Caki2 (cell line): ENCODE data around the gene MAN1B1. TPM values are rescaled to one million over a fixed set of nuclear protein-coding genes. Genes with fewer than 3 reads are reported as not detected.
"Not testable (repeated sequence)": the region's sequence is repeated elsewhere in the genome, so short reads cannot be mapped to it uniquely, and the experiment has no call there.

Experiments
- DNase-seq: peaks from one replicate; pipeline ENCODE4 v3.0.0-alpha.2; 2015; ENCODE audit warnings: low read depth
- in situ Hi-C: cut with HindIII; loops from 2 replicates; pipeline ENCODE4 v1.10.0; 2016; ENCODE audit warnings: low sequenced_read_pairs, low pct_unique_long_range_greater_than_20kb, mixed read lengths
- total RNA-seq: library from RNA; depleted of rRNA; stranded (reverse); fragments of >200 nt; shearing (Covaris generic); gene quantifications from 2 replicates; pipeline ENCODE4 v1.2.3, GENCODE V29; 2014; ENCODE audit warnings: low replicate concordance

MAN1B1 gene
- total RNA-seq, 1 experiment from 2014 or later = 79.4 TPM

DNA sequence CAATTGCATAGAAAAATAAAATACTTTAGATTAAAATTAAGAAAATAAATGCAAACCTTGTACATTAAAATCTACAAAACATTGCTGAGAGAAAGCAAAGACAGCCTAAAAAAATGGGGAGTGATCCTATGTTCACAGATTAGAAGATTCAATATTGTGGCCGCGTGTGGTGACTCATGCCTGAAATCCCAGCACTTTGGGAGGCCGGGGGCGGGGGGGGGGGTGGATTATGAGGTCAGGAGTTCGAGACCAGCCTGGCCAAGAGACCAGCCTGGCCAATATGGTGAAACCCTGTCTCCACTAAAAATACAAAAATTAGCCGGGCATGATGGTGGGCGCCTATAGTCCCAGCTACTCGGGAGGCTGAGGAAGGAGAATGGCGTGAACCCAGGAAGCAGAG lies 48.4 kb downstream of the MAN1B1 start:
- in situ Hi-C loops, DNase-seq: not testable (repeated sequence)

DNA sequence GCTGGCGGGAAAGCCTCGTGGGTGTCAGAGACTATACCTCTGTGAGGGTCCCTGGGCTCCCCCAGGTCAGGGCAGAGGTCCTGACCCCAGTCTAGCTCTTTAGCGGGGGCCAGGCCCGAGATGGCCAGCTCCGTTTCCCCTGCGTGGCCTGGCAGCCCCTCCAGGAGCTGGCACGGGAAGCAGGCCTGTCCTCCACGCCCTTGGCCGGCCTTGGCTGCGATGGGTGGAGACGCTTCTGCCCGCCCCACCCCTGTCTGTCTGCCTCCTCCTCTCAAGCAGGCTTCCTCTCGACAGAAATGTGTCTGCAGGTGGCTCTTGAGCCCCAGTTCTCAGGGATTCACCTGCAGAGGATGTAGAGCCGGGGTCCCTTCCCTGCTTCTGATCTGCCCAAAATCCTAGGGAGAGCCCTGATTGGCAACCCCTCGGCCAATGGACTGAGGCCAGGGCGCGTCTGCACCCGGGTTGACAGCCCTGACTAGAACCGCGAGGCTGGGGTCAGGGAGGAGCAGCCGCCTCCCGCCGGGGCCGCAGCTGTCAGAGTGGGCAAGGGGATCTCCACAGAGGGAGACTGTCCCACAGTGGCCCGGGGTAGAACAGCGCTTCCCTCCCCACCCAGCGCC lies 49.6 kb downstream of the MAN1B1 start:
- in situ Hi-C loops = no loop called here
- DNase-seq = no peak

DNA sequence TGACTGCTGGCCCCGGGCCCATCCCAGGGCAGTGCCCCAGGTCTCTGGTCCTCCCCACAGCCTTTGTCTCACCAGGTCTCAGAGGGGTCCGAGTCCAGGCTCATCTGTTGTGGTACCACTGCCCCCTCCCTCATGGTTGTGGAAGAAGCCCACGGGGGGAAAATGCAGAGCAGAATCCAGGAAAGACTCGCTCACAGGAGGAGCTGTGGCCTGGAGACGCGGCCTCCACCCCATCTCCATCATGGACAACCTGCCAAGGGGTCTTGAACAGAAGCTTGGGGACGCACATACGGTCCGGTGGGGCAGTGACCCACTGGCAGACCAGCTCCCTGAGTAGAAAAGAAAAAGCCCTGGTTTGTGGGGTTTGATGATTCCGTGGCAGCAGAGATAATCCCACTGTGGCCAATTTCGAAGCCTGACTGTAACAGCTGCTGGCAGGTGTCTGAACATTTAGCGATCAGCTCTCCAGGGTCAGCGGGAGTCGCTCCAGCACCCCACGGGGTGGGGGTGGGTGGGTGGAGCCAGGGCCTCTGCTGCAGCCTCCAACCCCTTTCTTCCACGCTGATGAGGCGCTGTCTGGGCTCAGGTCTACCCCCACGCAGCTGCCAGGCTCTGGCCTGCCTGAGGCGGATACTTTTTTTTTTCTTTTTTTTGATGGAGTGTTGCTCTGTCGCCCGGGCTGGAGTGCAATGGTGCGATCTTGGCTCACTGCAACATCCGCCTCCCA lies 50.3 kb downstream of the MAN1B1 start:
- no peak for DNase-seq
- in situ Hi-C loops = no loop called here

- DNase-seq = no peak
- in situ Hi-C loops = no loop called here
These were observed 51.4 kb downstream of the MAN1B1 start for GRCh38 chr9:137138058-137138721.

DNA sequence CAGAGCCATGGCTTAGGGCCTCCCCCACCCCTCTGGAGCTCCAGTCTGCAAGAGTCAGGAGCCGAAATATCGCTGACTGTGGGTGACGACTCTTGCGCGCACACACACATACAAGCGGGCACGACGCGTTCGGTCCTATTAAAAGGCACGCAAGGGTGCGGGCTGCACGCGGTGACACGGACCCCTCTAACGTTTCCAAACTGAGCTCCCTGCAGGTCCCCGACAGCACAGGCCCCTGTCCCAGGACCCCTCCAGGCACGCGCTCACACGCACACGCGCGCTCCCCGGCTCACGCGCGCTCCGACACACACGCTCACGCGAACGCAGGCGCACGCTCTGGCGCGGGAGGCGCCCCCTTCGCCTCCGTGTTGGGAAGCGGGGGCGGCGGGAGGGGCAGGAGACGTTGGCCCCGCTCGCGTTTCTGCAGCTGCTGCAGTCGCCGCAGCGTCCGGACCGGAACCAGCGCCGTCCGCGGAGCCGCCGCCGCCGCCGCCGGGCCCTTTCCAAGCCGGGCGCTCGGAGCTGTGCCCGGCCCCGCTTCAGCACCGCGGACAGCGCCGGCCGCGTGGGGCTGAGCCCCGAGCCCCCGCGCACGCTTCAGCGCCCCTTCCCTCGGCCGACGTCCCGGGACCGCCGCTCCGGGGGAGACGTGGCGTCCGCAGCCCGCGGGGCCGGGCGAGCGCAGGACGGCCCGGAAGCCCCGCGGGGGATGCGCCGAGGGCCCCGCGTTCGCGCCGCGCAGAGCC lies 52.1 kb downstream of the MAN1B1 start, which contains the start of gene GRIN1:
TSS of gene GRIN1 (plus strand) at position 433 of the 746 bp plus-strand sequence. CDS start 333 bp downstream, outside the sequence.
- no peak for DNase-seq
- in situ Hi-C loops = no loop called here

DNA sequence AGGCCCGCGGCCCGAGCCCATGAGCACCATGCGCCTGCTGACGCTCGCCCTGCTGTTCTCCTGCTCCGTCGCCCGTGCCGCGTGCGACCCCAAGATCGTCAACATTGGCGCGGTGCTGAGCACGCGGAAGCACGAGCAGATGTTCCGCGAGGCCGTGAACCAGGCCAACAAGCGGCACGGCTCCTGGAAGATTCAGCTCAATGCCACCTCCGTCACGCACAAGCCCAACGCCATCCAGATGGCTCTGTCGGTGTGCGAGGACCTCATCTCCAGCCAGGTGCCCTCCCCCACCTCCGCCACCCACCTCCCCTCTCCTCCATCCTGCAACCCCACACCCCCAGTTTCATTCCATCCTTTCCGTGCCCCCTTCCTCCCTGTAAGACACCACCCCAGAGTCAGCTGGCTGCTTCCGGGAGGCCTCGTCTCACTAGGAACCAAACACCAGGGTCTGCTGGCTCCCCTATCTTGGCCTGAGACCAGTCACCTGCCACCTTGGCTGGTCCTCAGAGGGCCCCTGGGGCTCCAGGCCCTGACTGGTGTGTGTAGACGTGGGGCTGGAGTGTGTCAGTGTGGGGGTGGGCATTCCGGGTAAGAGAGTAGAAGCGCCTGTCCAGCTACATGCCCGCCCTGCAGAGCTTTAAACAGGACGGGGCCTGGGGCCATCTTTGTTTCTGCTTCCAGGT lies 52.8 kb downstream of the MAN1B1 start:
- in situ Hi-C loops = no loop called here

GRCh38 chr9:137140151-137141012 lies 53.6 kb downstream of the MAN1B1 start:
- in situ Hi-C loops = no loop called here
- no peak for DNase-seq

More for the DNA sequence above, 52.8 kb downstream of the MAN1B1 start:
- DNase-seq = no peak

DNA sequence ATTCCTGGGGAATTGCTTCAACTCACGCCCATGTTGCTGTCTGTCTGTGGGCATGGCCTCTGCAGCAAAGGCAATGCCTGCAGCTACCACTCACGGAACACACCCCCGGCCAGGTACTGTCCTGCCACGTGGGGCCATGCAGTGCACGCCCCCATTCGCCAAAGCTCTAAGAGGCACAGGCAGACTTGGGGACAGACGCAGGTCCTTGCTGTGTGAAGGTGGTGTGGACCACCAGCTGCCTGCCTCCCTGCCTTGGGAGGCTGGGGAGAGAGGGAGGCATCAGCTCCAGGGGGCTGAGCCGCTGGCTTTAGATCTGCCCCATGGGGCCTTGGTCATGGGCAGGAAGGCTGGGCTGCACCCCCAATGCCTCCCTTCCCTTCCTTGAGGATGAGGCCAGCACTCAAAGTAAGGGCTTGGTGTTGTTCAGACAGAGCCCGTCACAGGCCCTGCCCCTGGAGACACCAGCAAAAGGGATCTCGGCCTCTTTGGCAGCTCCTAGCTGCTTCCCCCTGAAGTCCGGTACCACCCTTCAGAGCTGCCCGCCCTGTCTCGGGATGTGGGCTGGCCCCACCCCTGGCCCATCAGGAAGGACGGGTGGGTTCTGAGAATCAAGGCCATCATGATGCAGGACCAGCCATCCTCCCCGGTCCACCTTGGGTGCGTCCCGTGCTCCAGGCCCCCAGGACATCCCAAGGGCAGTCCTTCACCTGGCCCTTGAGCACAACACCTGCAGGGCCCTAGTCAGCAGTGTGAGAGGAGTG lies 54.4 kb downstream of the MAN1B1 start:
- DNase-seq = no peak
- in situ Hi-C loops = no loop called here

- DNase-seq = no peak
- in situ Hi-C loops = no loop called here
These were observed 55.5 kb downstream of the MAN1B1 start for GRCh38 chr9:137141976-137142936.

- in situ Hi-C loops = no loop called here
These were observed 56.7 kb downstream of the MAN1B1 start for GRCh38 chr9:137143459-137143858.

DNA sequence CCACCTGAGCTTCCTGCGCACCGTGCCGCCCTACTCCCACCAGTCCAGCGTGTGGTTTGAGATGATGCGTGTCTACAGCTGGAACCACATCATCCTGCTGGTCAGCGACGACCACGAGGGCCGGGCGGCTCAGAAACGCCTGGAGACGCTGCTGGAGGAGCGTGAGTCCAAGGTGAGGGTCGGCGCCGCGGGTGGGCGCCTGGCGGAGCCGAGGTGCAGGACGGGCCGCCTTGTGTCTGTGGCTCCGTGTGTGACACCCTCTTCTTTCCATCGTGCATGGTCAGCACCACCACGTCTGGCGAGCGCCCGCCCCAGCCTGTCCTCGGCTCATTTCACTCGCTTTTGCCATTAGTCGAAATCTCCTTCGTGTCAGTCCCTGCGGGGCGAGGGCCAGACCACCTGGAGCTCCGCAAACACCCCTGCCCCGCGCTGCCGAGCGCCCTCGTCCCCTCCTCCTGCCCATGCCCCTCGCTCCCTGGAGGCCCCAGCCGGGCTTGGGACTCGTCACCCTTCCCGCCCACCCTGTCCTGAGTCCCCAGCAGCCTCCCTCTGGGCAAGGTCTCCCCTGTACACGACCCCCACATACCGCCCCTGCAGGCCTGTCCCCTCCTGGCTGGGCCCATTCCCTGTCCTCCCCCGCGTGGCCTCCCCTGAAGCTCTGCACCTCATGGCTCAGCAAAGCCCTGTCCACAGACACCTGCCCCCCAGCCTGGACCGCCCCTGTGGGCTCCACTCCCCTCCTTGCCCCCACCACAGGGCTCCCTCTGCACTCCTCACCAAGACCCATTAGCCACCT lies 59.1 kb downstream of the MAN1B1 start:
- DNase-seq = no peak
- in situ Hi-C loops = no loop called here

More at GRCh38 chr9:137143459-137143858, 56.7 kb downstream of the MAN1B1 start:
- no peak for DNase-seq

GRCh38 chr9:137146527-137146918 lies 59.7 kb downstream of the MAN1B1 start:
- in situ Hi-C loops = no loop called here
- no peak for DNase-seq

DNA sequence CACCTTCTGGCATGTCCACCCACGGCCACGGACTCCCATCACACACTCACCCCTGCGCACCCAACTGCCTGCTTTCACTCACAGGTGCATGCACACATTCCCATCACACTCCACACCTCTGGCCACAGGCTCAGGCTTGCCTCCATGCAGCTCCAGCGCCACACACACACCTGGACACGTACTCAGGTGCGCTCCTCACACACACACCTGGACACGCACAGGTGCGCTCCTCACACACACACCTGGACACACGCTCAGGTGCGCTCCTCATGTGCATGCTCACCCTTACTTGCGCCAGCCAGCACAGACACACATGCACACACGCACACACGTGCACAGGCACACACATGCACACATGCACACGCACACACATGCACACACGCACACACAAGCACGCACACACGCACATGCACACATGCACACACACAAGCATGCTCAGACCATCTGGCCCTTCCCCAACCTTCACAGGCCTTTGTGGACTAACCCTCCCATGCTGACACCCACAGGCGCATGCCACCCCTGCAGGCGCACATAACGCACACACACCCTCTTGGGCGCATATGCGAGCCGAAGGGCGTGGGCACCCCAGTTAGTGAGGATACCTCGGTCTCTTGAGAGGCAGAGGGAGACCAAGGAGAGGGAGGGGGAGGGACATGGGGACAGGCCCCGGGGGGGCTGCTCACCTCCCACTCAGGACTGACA lies 60.5 kb downstream of the MAN1B1 start:
- in situ Hi-C loops = no loop called here
- no peak for DNase-seq

DNA sequence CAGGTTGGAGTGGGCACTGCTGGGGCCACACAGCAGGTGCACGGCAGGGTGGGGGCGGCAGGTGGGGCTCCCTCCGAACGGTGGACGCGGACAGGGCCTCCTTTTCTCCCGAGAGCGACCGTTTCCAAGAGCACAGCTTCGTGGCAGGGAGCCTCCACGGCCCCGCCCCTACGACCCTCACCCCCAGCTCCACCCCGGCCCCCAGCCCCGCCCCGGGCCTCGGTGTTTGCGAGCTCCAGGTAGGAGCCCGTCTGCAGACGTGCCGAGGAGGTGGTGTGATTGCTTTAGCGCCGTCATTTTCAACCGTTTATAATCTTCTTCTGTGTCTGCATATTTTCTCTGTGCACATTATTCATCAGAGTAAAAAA lies 61.0 kb downstream of the MAN1B1 start:
- in situ Hi-C loops = no loop called here
- no peak for DNase-seq
